Inflammatory macrophage treated with lipopolysaccharide for 1 hour (primary cell): ENCODE measurements around the gene HRC.
"Not testable (repeated sequence)": the region's sequence is repeated elsewhere in the genome, so short reads cannot be mapped to it uniquely, and the experiment has no call there.

Experiments used
- DNase-seq, 2 donors: peaks; one replicate each; pipeline ENCODE4 v3.0.0-alpha.2; 2020 to 2022

The HRC gene

GRCh38 chr19:49133621-49134454 is 21.4 kb downstream of the HRC start:
- DNase-seq = peak; percentile 39 to 42

DNA sequence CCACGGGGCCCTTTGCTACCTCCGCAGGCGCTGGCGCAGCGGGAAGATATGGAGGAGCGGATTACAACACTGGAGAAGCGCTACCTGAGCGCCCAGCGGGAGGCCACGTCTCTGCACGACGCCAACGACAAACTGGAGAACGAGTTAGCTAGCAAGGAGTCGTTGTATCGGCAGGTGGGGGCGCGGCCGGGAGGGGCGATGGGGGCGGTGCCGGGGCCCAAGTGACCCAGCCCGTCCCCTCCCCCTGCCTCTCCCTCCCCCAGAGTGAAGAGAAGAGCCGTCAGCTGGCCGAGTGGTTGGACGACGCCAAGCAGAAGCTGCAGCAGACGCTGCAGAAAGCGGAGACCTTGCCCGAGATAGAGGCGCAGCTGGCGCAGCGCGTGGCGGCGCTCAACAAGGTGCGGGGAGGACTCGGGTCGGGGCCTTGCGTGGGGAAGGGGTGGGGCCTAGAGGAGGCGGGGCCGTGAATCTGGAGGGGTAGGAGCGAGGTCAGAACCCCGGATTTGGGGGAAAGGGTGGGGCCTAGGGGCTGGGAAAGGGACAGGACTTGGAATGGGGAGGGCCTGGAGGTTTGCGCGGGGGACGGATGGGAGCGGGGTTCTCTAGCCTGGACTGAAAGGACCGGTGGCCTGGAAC is 22.1 kb downstream of the HRC start:
- DNase-seq = no peak

DNA sequence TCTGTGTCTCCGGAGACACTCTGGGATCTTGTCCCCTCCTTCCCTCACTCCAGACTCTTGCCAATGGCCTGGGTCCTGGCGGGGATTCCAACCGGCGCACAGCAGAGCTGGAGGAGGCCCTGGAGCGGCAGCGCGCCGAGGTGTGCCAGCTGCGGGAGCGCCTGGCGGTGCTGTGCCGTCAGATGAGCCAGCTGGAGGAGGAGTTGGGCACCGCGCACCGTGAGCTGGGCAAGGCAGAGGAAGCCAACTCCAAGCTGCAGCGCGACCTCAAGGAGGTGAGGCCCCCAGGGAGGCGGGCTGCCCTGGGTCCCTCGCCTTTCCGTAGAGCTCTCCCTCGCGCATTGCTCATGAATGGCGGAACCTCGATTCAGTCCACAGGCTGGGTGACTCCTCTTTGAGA is 24.9 kb downstream of the HRC start:
- no peak for DNase-seq

DNA sequence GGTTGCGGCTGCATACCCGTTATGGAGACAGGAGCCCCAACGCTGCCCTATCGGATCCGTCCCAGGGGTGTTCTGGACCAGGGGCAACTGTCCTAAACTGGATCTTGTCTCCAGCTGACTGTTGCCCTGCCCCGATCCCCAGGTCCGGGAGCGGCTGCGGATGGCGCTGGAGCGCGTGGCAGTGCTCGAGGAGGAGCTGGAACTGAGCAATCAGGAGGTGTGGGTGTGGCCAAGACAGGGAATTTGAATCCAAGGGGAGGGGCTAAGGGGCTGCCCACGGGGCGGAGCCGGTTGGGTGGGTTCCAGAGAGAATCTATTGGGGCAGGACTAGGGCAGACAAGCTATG is 26.0 kb downstream of the HRC start:
- no peak for DNase-seq

DNA sequence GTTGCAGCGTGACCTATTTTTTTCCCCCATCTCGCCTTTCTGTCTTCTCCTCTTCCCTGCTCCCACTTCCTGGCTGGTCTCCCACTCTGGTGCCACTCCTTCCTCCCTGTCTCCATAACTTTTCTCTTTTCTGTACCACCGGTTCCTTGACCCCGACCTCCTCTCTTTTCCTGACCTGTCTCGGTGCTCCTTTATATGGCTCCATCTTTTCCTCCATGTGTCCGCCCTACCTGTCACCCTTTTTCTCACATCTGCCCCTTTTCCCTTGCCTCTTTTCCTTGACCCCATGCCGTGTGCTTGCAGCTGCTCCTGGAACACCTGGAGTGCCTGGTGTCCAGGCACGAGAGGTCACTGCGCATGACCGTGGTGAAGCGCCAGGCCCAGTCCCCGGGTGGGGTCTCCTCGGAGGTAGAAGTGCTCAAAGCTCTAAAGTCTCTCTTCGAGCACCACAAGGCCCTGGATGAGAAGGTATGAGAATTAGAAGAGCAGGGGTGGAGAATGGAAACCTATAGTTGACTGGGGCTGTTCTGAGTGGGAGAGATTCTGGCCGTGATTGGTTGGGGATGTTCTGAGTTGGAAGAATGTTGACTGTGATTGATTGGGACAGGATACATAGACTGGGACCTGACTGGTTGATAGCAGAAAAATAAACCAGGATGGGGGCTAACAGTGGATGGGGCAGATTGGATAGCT is 26.5 kb downstream of the HRC start:
- no peak for DNase-seq

GRCh38 chr19:49127674-49128544 is 27.3 kb downstream of the HRC start:
- peak; percentile 94 to 98 for DNase-seq

DNA sequence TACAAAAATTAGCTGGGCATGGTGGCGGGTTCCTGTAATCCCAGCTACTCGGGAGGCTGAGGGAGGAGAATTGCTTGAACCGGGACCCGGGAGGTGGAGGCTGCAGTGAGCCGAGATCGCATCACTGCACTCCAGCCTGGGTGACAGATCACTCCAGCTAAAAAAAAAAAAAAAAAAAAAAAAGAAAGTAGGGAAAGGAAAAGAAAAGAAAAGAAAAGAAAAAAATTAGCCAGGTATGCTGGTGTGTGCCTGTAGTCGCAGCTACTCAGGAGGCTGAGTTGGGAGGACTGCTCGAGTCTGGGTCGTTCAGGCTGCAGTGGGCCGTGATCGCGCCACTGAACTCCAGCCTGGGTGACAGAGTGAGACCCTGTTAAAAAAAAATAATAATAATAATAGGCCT is 28.0 kb downstream of the HRC start:
- DNase-seq = not testable (repeated sequence)

GRCh38 chr19:49126575-49126974 is 28.6 kb downstream of the HRC start:
- no peak for DNase-seq

- no peak for DNase-seq
These were observed 30.0 kb downstream of the HRC start for GRCh38 chr19:49125025-49125731.

DNA sequence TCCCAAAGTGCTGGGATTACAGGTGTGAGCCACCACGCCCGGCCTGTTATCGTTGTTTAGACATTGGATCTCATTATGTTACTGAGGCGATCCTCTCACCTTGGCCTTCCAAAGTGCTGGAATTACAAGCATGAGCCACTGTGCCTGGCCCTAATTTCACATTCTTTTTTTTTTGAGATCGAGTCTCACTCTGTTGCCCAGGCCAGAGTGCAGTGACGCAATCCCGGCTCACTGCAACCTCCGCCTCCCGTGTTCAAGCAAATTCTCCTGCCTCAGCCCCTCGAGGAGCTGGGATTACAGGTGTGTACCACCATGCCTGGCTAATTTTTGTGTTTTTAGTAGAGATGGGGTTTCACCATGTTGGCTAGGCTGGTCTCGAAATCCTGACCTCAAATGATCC is 31.9 kb downstream of the HRC start:
- DNase-seq = not testable (repeated sequence)

GRCh38 chr19:49121841-49122240 is 33.4 kb downstream of the HRC start:
- not testable (repeated sequence) for DNase-seq

GRCh38 chr19:49120868-49121267 is 34.3 kb downstream of the HRC start:
- DNase-seq = no peak

DNA sequence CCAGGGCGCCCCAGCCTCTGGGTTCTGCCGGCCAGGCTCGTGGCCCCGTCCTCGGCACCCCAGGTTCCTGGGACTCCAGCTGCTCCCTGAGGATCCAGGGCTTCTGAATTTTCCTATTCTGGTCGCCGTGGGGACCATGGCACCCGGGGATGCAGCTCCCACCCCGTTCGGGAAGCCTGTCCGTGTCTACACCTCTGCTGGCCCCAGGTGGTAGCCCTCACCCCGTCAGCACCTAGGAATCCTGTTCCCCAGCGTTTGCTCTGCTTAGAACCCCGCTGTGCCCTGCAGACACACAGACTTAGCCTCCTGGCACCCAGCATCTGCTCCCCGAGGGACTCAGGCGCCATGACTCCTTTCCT is 34.9 kb downstream of the HRC start:
- no peak for DNase-seq

DNA sequence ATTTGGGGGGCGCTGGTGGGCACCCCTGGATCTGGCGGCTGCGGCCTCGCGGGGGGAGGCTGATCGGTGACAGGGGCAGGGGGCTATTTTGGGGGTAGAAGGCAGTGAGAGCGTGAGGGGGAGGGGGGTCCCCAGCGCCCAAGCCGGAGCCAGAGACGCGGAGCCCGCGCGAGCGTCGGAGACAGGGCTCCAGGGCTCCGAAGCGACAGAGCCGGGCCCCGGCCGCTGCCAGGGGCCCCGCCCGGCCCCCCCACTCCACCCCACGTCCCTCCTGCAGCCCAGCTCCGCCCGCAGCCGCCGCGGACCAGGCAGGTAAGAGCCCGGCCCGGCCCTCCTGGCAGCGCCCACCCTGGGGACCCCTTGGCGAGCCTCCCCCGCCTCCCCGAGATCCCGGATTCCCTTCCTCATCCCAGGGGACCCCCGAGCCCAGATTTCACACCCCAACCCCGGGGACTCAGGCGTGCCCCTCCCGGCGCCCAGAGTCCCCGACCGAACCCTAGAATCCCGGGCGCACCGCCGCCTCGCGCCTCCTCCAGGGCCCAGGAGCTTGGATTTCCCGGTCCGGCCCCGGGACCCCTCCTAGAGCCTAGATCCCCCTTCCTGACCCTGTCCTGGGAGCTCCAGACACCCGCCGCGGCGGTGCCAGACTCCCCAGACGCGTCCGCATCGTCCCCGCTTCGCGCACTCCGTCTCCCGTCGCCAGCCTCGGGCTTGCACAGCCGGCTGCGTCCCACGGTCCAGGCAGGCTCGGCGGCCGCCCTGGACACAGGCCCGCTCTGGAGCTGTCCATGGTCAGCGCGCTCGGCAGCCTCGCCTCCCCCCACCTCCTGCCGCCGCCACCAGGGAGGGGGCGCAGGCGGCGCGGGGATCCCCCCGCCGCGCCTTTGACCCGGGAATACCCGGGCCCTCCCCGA is 35.5 kb downstream of the HRC start, which contains the start of gene PPFIA3:
TSS of gene PPFIA3 (plus strand) at position 134 of the 914 bp plus-strand sequence. CDS start 8,330 bp downstream, outside the sequence.
- DNase-seq = peak; percentile 29 to 32

- DNase-seq = peak; percentile 89 to 97
These were observed 36.4 kb downstream of the HRC start, which contains the start of gene C19orf73 for GRCh38 chr19:49118565-49119410. Gene C19orf73 (minus strand): TSS chr19:49119143. CDS start chr19:49119022, 121 bp downstream.

GRCh38 chr19:49117677-49118564 is 37.3 kb downstream of the HRC start:
- DNase-seq = no peak

- peak; percentile 63 to 75 for DNase-seq
These were observed 38.7 kb downstream of the HRC start for GRCh38 chr19:49116544-49116943.

DNA sequence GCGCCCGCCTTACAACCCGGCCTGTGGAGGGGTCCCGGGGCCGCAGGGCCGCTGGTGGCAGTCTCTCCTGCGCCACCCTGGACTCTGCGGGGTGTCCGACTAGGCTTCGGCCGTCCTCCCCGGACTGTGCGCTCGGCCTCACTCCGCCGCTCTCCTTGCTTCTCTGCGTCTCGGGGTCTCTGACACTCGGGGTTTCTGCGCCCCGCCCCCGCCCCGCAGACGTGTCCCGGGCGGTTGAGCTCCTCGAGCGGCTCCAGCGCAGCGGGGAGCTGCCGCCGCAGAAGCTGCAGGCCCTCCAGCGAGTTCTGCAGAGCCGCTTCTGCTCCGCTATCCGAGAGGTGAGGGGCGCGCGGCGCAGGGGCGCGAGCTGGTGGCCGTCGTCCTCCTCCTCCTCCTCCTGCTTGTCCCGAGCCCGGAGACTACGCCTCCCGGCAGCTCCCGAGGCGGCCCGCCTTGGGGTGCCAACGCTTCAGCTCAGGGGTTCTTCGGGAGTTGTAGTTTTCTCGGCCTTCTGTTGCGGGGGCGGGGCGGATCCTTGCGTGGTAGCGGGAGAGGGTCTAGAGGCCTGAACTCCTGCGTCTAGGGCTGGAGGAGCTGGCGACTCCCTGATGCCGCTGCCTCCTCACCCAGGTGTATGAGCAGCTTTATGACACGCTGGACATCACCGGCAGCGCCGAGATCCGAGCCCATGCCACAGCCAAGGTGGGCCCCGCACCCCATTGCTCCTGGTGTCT is 40.4 kb downstream of the HRC start:
- DNase-seq = peak; percentile 35 to 56
